GM21423 (cell line): Measurements from ENCODE around the gene GLCE.
"Not testable (repeated sequence)": the region's sequence is repeated elsewhere in the genome, so short reads cannot be mapped to it uniquely, and the experiment has no call there.

Experiments
- ATAC-seq: cut with Tn5 transposase; IDR thresholded peaks from one replicate; pipeline ENCODE4 v1.9.1; 2021; ENCODE audit warnings: mild to moderate bottlenecking, moderate library complexity; ENCODE audit not compliant: unreplicated experiment

The GLCE gene

DNA sequence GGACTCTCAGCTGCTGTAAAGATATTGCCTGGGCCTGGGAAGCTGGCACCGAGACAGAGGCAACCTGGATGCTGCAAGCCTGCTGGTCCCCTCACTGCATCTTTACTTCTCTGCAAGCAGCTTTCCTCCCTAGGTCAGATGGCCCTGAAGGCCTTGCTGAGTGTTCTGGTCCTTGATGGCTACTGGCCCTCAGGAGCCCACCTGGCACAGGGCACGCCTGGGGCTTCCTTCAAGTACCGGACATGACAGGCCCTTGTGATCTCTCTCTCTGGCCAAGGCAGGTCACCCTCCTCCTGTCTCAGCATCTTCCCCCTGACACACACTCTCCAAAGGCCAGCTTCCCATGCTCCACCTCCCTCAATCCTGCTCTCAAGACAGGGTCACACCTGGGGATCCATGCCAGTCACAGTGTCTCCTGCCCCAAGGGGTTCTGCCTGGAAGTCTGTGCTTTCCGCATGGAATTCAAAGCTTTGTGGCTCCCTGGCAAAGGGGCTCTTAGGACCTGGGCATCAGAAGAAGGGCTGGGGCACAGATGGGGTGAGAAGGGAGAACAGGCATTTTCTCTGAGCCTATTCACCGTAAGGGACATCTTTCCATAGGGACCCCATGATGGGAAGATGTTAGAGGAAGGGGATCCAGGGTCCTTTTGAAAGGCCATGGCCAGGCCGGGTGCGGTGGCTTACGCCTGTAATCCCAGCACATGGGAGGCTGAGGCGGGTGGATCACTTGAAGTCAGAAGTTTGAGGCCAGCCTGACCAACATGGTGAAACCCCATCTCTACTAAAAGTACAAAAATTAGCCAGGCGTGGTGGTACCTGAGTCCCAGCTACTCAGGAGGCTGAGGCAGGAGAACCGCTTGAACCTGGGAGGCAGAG lies 133.5 kb downstream of the GLCE start:
- no peak for ATAC-seq

DNA sequence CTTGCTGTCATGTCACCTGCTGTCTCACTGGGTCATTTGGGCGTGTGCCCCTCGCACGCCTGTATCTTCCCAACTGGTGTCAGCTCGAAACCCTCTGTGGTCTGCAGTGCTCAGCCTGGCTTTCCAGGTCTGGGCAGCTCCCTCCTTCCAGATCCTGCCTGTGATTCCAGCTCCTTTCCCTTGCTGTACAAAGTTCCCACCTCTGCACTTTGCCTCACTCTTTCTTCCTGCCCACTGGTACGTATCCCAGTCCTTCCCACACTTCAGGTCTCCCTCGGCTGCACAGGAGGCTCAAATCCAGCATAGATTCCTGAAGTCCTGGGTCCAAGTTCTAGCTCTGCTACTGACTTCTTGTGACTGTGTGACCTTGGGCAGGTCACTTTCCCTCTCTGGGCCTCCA lies 136.2 kb downstream of the GLCE start:
- no peak for ATAC-seq

DNA sequence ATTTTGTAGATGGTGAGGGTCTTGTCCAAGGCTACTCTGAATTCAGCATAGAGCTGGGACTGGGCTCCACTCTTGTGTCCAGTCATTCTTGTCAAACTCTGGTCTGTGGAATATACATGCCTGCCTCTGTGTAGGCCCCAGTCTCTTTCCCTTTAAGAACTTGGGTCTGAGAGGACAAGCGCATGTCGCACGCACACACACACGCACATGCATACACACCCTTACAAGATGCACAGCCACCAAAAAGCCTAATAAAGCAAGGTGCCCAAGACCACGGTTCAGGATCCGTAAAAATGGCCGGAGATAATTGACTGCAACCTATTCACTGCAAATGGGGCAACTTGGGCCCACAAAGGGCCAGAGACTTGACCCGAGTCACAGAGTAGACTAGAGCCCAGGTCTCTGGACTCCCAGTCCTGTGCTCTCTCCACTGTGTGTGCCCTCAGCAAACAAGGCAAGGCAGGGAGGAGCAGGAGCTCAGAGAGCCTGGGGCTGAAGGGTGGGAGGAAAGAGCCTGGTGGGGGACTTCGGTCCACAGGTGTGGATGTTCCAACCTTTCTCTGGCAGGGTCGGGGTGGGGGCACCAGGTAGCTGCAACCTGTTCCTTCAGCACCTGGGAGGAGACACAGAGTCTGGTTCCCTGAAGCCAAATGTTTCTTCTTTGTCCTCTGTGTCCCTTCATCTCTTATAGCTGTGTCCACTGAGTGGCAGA lies 137.4 kb downstream of the GLCE start:
- no peak for ATAC-seq

DNA sequence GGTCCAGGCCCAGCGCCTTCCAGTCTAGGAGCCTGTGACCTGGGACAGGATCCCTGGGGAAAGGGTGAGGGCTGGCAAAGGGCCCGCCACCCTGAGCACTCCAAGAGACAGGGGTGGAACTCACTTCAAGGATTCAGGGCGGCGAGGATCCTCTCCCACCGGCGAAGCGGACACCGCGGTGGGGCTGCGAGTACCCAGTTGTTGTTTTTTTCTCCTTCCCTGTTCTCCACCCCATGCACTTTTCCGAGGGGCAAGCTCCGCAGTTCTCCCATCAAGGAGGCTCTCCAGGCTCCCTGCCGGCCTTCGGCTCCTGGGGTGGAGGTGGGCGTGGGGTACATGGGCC lies 137.9 kb downstream of the GLCE start:
- no peak for ATAC-seq

DNA sequence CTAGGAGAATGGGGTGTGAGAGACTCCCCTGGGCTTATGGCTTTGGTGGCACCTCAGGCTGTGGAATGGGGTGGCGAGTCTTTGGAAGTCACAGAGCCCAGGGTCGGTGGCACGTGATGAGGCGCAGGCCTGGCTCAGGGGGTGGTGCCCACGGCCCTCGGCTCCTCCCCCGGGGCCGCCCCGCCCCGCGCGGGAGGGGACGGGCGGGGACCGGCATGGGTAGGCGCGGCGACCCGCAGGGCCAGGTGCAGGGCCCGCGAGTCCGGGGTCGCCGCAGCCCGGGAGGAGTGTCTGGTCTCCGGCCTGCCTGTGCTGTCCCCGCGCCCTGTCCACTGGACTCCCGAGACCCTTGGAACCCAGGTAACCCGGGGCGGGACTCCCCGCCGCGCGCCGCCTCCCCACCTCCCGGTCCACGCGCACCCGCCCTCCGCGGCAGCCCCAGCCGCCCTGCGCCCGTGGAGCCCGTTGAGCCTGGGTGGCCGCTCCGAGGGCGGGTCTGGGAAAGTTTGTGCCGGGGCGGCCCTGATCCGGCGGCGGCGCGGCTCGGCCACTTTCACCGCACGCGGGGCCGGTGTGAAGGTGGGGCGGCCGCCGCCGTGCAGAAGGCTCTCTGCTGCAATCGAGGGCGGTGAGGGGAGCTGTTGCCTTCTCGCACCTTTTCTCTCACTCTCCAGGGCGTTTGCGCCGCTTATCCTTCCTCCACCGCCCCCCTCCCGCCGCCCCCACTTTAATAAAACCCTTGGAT lies 138.4 kb downstream of the GLCE start, which contains the start of gene PAQR5:
Gene PAQR5, plus strand, starts transcription at position 216 of the 745 bp plus-strand sequence. CDS start 61,169 bp downstream, outside the sequence.
- ATAC-seq = no peak

DNA sequence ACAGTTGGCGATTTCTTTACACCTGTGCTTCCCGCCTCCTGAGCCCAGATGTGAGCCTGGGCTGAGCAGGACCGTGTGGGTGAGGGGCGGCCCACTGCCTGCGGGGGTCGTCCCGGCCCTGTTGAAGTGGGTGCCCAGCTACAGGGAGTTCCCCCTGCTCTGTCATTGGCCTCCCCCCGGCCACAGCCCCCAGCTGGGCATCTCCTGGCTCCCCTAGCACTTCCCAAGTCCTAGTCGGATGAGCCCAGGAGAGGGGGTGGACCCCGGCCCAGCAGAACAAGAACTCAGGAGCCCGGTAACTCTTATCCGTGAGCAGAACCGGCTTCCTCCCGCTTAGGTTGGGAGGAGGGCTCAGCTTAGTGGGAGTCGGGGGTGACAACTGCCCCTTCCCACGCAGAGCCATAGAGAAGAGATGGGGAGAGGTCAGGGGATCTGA lies 139.0 kb downstream of the GLCE start:
- no peak for ATAC-seq

DNA sequence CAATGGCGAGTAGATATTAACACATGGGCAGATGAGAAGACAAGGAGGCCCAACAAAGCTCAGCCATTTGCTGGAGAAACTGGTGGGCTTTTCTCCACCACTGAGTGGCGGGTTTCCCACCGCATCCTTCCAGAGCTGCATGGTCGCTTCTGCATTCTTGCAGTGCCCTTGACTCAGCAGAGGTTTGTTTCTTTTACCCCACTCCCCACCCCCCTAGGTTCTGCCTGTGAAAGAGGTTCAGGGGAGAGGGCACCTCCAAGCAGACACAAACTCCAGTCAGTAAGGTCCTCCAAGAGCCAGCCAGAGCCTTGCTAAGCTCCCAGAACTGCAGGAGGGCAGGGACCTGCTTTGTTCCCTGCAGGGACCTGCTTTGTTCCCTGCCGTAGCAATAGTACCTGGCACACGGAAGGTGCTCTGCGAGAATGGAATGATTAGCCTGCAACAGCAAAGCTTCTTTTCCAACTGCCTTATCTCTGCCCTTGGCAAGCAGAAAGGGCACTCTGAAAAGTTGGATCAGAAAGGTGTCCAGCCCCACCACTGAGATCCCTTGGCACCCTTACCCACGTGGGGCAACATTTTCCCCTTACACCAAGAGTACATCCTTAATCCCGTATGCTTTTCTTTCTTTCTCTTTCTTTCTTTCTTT lies 139.6 kb downstream of the GLCE start:
- ATAC-seq = no peak

DNA sequence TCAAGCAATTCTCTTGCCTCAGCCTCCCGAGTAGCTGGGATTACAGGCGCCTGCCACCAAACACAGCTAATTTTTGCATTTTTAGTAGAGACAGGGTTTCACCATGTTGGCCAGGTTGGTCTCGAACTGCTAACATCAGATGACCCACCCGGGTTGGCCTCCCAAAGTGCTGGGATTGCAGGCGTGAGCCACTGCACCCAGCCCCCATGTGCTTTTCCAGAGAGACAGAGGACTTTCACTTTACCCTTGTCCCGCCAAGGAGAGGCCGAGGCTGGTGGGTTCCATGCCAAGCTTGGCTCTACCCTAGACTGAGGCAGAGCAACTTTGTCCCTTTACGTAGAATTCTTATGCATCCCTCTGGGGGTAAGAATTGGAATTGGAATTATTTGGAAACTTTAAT lies 140.7 kb downstream of the GLCE start:
- not testable (repeated sequence) for ATAC-seq

DNA sequence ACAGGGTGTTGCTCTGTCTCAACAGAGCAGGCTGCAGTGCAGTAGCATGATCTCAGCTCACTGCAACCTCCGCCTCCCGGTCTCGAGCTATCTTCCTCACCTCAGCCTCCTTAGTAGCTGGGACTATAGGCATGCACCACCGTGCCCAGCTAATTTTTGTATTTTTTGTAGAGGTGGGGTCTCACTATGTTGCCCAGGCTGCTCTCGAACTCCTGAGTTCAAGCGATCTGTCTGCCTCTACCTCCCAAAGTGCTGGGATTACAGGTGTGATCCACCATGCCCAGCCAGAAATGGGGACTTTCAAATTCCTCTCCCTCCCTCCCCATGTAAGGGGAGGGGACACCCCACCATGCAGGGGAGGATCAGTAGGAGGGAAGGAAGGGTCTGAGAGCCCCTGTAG lies 141.7 kb downstream of the GLCE start:
- ATAC-seq = not testable (repeated sequence)

DNA sequence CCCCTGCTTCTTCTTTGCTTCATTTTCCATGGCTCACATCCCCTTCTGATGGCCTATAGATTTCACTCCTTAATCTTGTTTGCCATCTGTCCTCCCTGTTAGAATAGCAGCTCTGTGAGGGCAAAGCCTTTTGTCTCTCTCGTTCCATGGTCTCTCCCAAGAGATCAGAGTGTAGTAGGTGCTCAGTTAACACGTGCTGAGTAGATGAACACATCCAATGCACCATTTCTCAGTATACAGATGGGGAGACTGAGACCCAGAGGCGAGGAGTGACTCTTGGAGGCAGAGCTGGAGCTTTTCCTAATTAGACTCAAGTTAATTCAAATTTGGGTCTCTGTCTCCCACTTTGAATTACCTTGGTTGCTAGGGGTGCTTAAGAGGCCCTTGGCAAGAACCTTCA lies 142.5 kb downstream of the GLCE start:
- no peak for ATAC-seq

DNA sequence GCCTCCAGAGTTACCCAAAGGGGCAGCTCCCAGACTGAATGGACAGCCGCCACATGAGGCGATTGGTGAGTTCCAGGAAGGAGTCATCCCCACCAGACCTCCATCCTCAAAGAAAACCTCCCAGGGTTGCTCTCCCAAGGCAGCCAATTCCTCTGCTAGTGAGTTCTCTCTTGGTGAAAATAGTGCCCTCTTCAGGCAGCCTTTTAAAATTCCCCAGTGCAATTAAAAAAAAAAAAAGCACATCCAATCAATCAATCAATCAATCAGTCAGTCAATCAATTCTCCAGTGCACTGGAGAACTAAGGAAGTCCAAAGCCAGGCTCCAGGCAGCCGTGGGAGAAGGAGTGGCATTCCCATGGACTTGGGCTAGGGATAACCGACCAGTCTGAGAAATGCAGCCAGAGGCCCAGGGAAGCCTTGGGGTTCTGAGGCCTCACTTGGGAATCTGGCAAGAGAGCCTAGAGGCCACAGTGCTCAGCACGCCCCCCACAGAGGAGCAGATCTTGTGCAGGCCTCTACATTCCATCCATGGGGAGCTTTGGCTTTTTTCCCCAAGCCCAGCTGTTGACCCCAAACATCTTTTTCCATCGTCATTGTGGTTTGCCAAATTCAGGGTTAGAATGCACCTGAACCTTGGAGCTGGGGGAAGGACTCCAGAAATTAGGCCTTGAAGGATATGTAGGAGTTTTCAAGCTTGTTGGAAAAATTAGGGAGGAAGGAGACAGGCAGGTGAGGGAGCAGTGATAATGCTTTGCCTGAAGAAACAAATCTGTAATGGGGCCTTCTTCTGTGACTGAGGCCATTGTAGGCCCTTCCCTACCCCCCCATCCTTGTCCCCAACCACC lies 143.1 kb downstream of the GLCE start:
- no peak for ATAC-seq

DNA sequence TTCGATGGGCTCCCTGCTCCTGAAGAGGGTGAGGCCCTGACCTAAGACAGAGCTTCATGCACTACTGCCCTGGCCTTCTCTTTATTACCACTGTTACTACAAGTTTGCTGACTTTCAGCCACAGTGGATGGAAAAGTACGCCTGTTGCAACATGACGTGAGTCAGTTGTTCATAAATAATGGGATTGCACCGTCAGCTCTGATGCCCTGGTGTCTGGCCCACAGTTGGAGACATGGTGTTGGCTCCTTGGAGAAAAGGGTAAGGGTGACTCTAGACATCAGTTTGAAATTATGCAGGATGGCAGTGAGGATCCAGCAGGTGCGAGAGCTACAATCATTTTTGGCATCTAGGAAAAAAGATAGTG lies 143.7 kb downstream of the GLCE start:
- ATAC-seq = no peak

DNA sequence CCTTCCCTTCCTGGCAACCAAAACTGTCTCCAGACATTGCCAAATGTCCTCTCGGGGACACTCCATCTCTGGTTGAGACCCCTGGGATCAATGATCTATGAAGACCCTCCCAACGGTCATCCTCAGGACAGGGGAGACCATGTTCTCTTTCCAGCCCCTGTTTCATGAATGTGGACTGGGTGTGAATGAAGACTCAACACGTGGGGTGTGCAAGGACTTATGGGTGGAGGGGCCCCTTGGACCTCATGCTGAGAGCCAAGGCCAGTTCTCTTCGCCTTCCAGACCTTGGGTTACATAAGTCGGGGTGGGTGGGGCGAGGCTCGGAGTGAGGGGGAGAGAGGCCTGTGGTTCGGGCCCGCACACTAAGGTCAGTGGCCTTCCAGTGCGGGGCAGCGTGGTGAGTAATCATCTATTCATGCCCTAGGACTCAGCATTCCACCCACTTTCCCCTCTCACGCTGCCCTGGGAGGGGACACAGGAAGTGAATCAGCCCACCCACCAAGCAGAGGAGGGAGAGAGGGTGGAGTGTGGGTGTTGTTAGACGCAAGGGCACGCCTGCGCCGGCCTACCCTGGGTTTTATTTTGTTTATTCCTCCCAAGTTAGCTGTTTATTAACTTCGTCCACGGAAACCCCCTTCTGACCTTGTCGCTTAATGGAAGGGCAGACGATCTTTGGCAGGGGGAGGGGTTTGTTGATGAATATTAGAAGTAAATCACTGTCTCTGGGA lies 144.9 kb downstream of the GLCE start:
- no peak for ATAC-seq

DNA sequence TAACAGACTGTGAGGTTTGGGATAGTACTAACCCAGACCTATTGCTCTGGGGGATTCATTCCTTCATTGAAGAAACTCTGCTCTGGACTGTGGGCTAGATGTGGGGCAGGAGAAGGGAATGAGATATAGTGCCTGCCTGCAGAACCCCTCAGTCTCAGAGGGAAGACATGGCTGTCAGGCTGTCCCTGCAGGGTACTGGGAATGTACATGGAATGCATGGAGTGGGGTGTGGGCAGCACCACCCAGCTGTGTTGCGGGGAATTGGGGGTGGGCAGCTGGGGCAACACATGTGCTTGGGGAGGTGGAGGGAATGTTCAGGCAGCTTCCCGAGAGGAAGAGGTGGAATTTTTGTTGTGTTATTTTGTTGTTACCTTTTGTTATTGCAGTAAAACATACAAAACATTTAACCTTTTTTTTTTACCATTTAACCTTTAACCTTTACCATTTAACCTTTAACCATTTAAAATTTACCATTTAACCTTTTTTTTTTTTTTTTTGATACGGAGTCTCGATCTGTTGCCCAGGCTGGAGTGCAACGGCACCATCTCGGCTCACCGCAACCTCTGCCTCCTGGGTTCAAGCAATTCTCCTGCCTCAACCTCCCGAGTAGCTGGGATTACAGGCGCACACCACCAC lies 145.6 kb downstream of the GLCE start:
- no peak for ATAC-seq

DNA sequence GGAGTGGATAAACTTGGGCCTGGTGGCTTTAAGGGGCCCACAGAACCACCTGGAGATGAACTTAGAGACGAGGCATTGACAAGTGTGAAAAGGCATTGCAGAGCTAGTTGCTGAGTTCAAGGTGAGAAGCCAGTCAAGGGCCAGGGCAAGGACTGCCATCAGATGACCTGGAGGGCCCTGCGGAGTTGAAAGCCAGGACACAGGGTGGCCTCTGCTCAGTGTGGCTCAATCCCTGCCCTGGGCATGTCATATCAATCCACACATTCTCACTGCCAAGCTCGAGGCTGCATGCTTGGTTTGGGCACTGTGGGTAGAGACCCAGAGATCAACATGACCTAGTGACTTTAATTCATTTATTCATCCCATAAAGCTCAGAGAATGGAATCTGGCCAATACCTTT lies 147.5 kb downstream of the GLCE start:
- no peak for ATAC-seq

DNA sequence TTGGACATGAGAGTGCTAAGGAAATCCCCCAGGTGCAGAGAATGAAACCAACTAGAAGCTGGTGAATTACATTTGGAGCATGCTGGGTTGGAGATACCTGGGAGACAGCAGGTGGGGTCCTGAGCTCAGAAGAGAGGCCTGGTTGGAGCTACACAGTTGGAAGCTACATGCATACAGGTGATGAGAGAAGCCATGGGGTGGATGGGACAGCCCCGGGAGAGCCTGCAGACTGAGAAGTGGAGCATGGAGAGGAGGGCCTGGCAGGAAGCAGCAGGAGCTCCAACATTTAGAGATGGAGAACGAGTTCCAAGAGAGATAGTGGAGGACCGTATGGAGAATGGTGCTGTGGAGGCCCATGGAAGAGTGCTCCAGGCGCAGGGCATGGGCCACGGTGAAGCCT lies 148.5 kb downstream of the GLCE start:
- no peak for ATAC-seq

DNA sequence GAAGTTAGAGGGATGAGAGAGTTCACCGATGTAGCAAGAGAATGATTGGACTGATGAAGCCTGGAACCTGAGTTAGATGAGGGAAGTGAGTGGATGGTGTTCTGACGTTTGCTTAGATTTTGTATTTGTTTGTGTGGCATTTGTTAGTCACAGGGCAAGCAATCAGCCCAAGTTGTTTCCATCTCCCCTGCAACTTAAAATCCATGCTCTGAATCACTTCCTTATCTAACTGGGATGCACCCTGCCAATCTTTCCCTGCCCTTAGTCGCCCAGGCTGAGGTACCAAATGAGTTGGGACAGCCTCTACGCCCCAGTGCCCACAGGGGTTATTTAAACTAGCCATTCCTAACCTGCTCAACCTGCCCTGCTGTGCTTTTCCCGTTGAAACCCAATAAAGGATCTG lies 150.9 kb downstream of the GLCE start:
- no peak for ATAC-seq

DNA sequence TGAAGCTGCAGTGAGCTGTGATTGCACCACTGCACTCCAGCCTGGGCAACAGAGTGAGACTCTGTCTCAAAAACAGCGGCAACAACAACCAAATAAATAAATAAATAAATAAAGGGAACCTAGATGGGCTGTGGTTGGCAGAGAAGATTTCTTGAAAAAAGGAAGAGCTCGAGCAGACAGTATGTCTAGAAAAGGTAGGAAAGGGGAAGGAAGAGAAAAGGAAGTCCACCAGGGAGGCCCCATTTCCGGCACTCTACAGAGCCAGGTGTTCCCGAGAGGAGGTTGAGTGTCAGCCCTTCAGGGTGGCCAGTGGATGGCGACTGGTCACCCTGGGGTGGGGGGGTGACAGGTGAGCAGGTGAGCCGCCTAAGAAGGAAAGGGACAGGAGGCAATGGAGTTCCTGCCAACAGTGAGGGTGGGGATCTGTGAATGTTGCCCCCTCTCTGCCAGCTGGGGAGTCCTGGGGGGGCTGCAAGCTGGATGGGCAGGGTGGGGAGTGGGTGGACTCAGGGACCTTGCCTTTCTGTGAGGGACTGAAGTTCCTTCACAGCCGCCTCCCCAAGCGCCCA lies 153.1 kb downstream of the GLCE start:
- ATAC-seq = no peak

DNA sequence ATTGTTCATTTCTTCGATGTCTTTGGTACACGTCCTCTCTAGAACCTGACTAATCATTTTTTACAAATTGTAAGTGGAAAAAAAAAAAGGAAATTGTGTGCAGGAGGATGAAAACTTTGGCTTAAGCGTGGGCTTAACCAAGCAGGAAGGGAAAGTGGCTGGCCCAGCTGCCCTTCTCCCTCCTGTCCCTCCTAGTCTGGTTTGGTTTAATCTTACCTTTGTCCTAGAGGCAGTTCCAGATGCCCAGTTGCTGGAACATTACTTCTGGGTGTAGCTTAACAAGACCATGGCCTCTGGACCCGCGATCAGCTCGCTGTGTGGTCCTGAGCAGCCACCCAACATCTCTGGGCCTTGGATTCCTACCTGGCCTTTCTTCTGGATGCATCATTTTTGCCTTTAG lies 153.7 kb downstream of the GLCE start:
- no peak for ATAC-seq
